Measurements from ENCODE around the gene NIPAL4.

- no peak for TF ChIP-seq CTCF (IDR thresholded peaks at IDR 0.05)
- TF ChIP-seq POLR2A (IDR thresholded peaks at IDR 0.05) = no peak
These were observed 3.1 kb downstream of the NIPAL4 start for GRCh38 chr5:157463081-157463480.

Measured in lower leg skin (tissue), 3 donors.